HG02642 (cell line): ENCODE results near the gene RNF217.
"Not testable (repeated sequence)": the region's sequence is repeated elsewhere in the genome, so short reads cannot be mapped to it uniquely, and the experiment has no call there.

Source experiments
- ATAC-seq: cut with Tn5 transposase; IDR thresholded peaks from one replicate; pipeline ENCODE4 v1.9.1; 2021; ENCODE audit warnings: mild to moderate bottlenecking; ENCODE audit not compliant: unreplicated experiment, poor library complexity

RNF217 gene

GRCh38 chr6:125117818-125118217 lies 155.6 kb downstream of the RNF217 start:
- ATAC-seq: no peak

DNA sequence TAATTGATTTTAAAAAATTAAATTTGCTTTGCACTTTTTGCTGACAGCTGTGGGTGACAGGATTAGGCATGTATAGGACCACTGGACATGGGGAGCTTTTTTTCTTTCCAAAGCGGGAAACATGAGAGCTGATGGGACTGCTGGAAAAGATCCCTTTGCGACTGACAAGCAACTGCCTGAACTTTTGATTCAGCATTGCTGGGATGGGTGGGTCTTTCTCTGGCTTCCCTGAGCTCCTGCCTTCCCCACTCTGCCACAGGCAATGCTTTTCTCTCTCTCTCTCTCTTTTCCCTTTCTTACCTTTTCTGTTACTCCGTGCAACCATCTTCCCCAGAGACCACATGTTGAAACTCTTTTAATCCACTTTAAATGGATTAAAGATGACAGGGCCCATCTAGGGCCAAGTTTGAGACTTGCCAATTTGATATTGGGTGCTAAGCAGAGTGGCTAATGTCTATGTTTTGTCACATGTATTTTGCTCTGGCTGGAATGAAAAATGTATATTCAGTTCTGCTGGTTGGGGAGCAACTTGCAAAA lies 157.9 kb downstream of the RNF217 start:
- no peak for ATAC-seq

DNA sequence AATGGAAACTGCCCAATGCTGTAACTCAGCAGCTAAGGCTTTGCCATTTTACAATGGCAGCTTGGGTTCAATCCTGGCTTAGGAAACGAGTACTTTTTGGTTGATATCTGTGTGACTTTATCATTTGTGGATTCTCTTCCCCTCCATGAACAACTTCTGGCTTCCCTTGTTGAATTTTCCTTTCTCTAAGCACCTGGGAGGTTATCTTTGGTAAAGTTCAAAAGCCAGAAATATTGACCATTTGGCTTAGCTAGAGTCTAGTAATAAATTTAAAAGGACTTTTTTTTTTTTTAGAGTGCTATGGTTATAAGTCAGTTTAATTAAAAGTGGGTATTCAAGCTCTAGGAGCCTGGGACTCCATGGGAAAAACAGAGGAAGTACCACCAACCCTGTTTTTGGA lies 159.7 kb downstream of the RNF217 start:
- no peak for ATAC-seq

DNA sequence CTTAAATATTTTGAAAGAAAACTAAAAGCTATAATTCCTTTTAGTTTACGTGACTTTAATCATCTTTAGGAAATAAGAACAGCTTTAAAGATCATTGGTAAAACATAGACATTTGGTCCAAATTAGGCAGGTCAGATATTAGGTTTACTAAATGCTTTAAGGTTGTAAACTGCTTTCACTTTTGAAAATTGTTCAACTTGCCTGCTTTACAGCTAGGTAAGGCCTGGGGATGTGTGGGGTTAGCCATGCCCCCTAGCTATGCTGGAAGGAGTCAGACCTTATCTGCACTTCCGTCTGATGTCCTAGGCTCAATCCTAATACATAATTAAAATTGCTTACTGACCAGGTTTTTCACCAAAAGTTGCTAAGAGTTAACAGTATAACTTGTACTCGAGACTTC lies 160.8 kb downstream of the RNF217 start:
- ATAC-seq: no peak

- ATAC-seq: no peak
Measured at GRCh38 chr6:125123468-125124048, 161.3 kb downstream of the RNF217 start.

- ATAC-seq: no peak
Measured at GRCh38 chr6:125124049-125124669, 161.9 kb downstream of the RNF217 start.

DNA sequence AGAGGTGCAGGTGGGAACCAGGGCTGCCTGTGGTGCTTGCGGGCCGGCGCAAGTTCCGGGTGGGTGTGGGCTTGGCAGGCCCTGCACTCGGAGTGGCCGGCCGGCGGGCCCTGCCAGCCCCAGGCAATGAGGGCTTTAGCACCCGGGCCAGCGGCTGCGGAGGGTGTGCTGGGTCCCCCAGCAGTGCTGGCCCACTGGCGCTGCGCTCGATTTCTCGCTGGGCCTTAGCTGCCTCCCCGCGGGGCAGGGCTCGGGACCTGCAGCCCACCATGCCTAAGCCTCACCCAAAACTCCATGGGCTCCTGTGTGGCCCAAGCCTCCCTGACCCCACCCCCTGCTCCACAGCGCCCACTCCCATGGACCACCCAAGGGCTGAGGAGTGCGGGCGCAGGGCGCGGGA lies 163.6 kb downstream of the RNF217 start:
- ATAC-seq: not testable (repeated sequence)

GRCh38 chr6:125129354-125129753 lies 167.1 kb downstream of the RNF217 start:
- no peak for ATAC-seq

- ATAC-seq: no peak
Measured at GRCh38 chr6:125132058-125132457, 169.8 kb downstream of the RNF217 start.

- ATAC-seq: no peak
Measured at GRCh38 chr6:125136378-125136777, 174.1 kb downstream of the RNF217 start.

DNA sequence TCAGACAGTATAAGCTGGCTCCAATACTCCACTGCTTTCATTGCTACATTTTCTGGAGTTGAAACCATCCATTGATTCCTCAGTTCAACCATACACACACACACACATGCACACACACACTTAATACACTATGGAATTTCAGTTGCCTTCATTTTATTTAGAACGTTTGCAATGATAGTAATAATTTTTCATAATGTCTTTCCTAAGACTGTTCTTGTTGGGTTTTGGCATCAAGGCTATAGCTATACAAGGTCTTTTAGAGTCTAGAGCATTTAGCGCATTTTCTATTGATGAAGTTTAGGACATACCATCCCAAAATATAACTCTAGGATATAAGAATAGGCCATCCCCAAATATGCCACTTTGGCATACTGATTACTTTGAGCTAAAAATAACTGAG lies 175.8 kb downstream of the RNF217 start:
- ATAC-seq: no peak

- no peak for ATAC-seq
Measured at GRCh38 chr6:125140808-125141207, 178.6 kb downstream of the RNF217 start.
